ENCODE data around the gene CTTNBP2.

CTTNBP2 gene

DNA sequence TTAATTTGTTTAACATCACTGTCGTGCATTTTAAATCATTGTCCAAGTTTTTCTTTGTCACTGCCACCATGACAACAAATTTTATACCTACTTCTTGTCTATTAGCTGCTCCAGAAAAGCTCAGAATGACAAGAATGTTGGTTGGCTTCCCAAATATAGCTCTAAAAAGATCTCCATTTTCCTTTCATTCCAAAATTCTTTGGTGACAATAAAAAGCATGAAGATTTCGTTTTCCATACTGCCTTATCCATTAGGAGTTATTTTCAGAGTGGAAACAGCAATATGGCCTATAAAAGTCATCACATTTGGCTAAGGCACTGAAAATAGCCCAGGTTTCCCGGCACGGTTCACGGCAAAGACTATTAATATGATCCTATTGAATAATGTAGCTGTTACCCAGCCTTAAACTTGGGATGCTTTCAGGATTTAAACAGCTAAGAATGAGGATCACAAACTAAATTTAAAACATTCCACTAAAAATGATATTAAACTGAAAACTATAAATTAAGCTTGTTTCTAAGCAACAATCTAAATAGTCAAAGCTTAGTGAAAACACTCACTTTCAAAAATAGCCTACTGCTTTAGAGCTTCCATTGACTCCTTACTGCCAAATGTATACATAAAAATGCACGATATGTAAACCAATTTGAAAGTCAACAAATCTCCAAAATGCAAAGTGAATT, 2.7 kb downstream of the CTTNBP2 start:
- H3K27me3 ChIP-seq (ENCODE audit: insufficient read depth, low read length), result peaks cover 7% of the 10 kb centered on the region; the same call in 1 of the 2 replicates
- no peak overlapping the region for H3K27ac ChIP-seq (ENCODE audit: low read depth, low read length)
- no peaks in the 10 kb centered on the region for H3K36me3 ChIP-seq (ENCODE audit: insufficient read depth, low read length)
- H3K9me3 ChIP-seq (ENCODE audit: insufficient read depth, low read depth, low read length), result no peaks in the 10 kb centered on the region
- H3K9ac ChIP-seq (ENCODE audit: low read depth, low read length), result no peak overlapping the region
- 90% methylated on average over 6 of the region's 6 CpGs for WGBS
- H3K4me3 ChIP-seq (ENCODE audit: low read length), result peak overlapping the region; percentile 93
- H3K4me1 ChIP-seq (ENCODE audit: insufficient read depth, low read length), result peaks cover 53% of the 10 kb centered on the region

DNA sequence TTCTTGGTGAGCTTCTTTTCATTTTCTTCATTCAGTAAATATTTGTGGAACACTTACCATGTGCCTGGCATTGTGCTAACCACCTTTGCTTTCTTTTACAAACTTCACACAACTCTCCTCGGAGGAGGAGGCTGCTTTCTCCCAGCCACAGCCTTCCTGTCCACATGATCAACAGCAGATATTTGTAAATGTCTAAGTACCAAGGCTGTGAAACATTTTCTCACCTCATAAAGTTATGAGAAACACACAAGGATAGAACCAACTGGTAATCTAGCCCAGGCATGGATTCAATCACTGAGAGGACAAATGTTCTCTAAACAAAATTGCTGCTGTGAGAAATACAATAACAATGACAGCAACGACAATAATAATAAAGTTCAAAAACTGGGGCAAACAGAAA, 3.9 kb downstream of the CTTNBP2 start:
- Histone ChIP-seq H3K36me3 (ENCODE audit: insufficient read depth, low read length) (no peaks in the 10 kb centered on the region), H3K27me3 (ENCODE audit: insufficient read depth, low read length) (peaks cover 5% of the 10 kb centered on the region; the same call in 1 of the 2 replicates), H3K9ac (ENCODE audit: low read depth, low read length) (no peak overlapping the region), H3K9me3 (ENCODE audit: insufficient read depth, low read depth, low read length) (no peaks in the 10 kb centered on the region), H3K27ac (ENCODE audit: low read depth, low read length) (no peak overlapping the region), H3K4me3 (ENCODE audit: low read length) (no peak overlapping the region), H3K4me1 (ENCODE audit: insufficient read depth, low read length) (peaks cover 45% of the 10 kb centered on the region)
- 88% methylated on average over 1 of the region's 2 CpGs for WGBS

DNA sequence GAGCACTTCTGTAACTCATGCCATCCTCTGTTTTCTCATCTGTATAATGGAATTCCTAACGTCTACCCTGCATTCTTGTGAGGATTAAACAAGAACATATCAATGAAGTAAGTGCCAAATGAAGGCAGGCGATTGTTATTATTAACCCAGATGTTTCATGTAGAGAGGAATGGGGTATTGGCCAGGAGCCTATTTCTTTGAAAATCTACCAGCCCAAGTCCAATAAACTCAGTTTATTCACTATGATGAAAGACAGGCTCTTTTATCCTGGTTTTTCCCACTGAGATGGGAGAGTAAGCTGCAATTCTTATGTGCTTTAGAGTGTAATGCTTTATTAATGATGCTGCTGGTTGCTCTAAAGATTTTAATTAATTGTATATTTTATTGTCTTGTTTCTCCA, 9.6 kb downstream of the CTTNBP2 start:
- Histone ChIP-seq H3K36me3 (ENCODE audit: insufficient read depth, low read length) (peaks cover 27% of the 10 kb centered on the region), H3K4me3 (ENCODE audit: low read length) (no peak overlapping the region), H3K27ac (ENCODE audit: low read depth, low read length) (no peak overlapping the region), H3K9ac (ENCODE audit: low read depth, low read length) (no peak overlapping the region), H3K4me1 (ENCODE audit: insufficient read depth, low read length) (peaks cover 15% of the 10 kb centered on the region), H3K9me3 (ENCODE audit: insufficient read depth, low read depth, low read length) (no peaks in the 10 kb centered on the region), H3K27me3 (ENCODE audit: insufficient read depth, low read length) (no peaks in the 10 kb centered on the region)
- 92% methylated on average over 2 of the region's 2 CpGs for WGBS

DNA sequence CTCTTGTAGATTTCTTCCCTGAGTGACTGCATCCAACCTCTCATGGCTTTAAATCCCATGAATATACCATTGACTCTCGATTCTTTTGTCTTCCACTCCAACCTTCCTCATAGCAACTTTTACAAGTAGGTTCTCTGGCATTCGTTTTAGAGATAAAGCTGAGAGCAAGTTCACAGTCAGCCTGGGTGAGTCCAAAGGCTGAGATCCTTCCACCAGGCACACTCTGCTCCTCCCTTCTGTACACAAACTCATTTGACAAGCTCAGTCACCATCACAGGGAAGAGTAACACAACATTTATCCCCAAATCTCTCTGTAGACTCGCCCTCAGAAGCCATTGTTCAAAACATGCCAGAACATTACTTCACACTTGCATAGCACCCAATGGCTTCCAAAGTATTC, 10.9 kb downstream of the CTTNBP2 start:
- no peaks in the 10 kb centered on the region for H3K27me3 ChIP-seq (ENCODE audit: insufficient read depth, low read length)
- no peak overlapping the region for H3K4me3 ChIP-seq (ENCODE audit: low read length)
- WGBS, result 88% methylated on average over 3 of the region's 3 CpGs
- H3K27ac ChIP-seq (ENCODE audit: low read depth, low read length), result no peak overlapping the region
- H3K9ac ChIP-seq (ENCODE audit: low read depth, low read length), result no peak overlapping the region
- peaks cover 35% of the 10 kb centered on the region for H3K36me3 ChIP-seq (ENCODE audit: insufficient read depth, low read length)
- no peaks in the 10 kb centered on the region for H3K9me3 ChIP-seq (ENCODE audit: insufficient read depth, low read depth, low read length)
- H3K4me1 ChIP-seq (ENCODE audit: insufficient read depth, low read length), result peaks cover 3% of the 10 kb centered on the region; the same call in 1 of the 2 replicates

DNA sequence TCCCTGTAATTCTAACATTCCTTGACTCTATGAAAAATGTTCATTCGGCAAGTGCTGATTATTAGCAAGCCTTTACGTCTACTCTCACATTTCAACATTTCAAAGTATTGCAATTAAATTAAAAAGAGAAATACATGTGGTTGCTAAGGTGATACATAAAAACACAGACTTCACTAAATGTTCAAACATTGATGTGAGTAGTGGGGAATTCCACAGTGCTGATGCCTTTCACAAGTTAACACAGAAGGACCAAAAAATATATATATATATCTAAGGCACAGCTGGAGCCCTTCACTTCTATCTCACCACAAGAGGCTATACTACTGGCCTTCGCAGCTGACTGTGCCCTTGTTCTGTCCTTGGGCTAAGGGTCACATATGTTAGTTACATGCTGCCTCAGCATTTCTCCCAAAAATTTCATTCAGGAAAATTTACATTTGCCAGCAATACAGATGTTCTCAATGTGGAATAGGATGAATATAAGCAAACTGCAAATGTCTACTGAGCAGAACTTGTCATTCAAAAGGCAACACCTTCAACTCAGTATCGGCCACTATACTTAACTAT, 13.9 kb downstream of the CTTNBP2 start:
- Histone ChIP-seq H3K9ac (ENCODE audit: low read depth, low read length) (no peak overlapping the region), H3K36me3 (ENCODE audit: insufficient read depth, low read length) (peaks cover 42% of the 10 kb centered on the region), H3K27ac (ENCODE audit: low read depth, low read length) (no peak overlapping the region), H3K4me3 (ENCODE audit: low read length) (no peak overlapping the region), H3K9me3 (ENCODE audit: insufficient read depth, low read depth, low read length) (no peaks in the 10 kb centered on the region), H3K27me3 (ENCODE audit: insufficient read depth, low read length) (no peaks in the 10 kb centered on the region), H3K4me1 (ENCODE audit: insufficient read depth, low read length) (no peaks in the 10 kb centered on the region)
- WGBS, result 93% methylated on average over 3 of the region's 4 CpGs

DNA sequence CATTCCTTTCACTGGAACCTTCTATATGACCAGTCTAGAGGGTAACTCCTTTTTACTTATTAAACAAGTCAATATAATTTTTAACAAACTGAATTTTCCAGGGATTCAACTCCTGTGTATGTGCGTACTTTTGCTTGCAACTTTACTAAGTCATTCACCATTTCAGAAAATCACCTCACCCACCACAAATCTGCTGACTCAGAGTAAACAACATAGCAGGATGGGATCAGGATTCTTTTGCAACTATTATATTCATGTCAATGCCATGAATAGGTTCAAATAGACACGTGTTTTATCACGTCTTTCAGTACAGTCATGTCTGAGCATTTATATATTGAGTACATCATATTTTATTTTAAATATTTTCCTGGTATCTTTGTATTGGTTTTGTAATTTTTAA, 14.5 kb downstream of the CTTNBP2 start:
- no peak overlapping the region for H3K9ac ChIP-seq (ENCODE audit: low read depth, low read length)
- H3K36me3 ChIP-seq (ENCODE audit: insufficient read depth, low read length), result peaks cover 42% of the 10 kb centered on the region
- 96% methylated on average over 1 of the region's 3 CpGs for WGBS
- no peaks in the 10 kb centered on the region for H3K4me1 ChIP-seq (ENCODE audit: insufficient read depth, low read length)
- H3K4me3 ChIP-seq (ENCODE audit: low read length), result no peak overlapping the region
- H3K9me3 ChIP-seq (ENCODE audit: insufficient read depth, low read depth, low read length), result no peaks in the 10 kb centered on the region
- no peak overlapping the region for H3K27ac ChIP-seq (ENCODE audit: low read depth, low read length)
- H3K27me3 ChIP-seq (ENCODE audit: insufficient read depth, low read length), result no peaks in the 10 kb centered on the region

DNA sequence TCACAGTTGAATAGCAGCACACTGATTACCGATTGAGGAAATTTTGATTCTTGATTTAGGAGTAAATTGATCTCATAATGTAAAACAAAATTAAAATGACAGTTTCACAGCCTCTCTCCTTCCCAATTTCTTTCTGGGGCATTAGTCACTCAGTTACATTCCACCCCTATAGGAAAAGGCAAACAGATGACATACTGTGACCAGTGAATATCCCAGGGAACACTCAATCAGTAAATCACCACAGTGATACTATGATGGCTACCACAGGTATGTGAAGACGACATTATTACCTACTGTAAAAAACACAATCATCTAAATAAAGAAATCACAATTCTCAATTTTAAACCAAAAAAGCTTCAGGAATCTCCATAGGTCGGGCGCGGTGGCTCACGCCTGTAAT, 15.5 kb downstream of the CTTNBP2 start:
- Histone ChIP-seq H3K4me3 (ENCODE audit: low read length) (no peak overlapping the region), H3K27ac (ENCODE audit: low read depth, low read length) (no peak overlapping the region), H3K9ac (ENCODE audit: low read depth, low read length) (no peak overlapping the region), H3K27me3 (ENCODE audit: insufficient read depth, low read length) (no peaks in the 10 kb centered on the region), H3K4me1 (ENCODE audit: insufficient read depth, low read length) (no peaks in the 10 kb centered on the region), H3K9me3 (ENCODE audit: insufficient read depth, low read depth, low read length) (no peaks in the 10 kb centered on the region), H3K36me3 (ENCODE audit: insufficient read depth, low read length) (peaks cover 42% of the 10 kb centered on the region)
- WGBS, result 99% methylated on average over 5 of the region's 6 CpGs

DNA sequence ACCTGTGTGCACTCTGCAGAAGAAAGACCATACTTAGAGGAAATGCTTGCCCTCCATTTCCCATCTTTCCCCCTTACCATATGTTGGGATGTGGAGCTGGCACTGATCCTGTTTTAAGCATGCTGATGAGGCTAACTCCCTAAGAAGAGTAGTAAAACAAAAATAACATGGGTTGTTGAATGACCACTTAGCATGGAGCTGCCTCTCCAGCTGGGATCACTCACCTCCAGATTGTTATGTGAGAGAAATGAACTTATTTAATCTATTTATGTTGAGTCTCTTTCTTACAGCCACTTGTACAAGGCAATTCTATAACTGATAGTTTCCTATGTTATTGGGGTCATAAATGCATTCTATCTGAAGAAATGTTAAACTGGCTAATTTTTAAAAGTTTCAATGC, 17.0 kb downstream of the CTTNBP2 start:
- Histone ChIP-seq H3K27me3 (ENCODE audit: insufficient read depth, low read length) (no peaks in the 10 kb centered on the region), H3K9me3 (ENCODE audit: insufficient read depth, low read depth, low read length) (no peaks in the 10 kb centered on the region), H3K9ac (ENCODE audit: low read depth, low read length) (no peak overlapping the region), H3K36me3 (ENCODE audit: insufficient read depth, low read length) (peaks cover 40% of the 10 kb centered on the region), H3K27ac (ENCODE audit: low read depth, low read length) (no peak overlapping the region), H3K4me3 (ENCODE audit: low read length) (no peak overlapping the region), H3K4me1 (ENCODE audit: insufficient read depth, low read length) (no peaks in the 10 kb centered on the region)

DNA sequence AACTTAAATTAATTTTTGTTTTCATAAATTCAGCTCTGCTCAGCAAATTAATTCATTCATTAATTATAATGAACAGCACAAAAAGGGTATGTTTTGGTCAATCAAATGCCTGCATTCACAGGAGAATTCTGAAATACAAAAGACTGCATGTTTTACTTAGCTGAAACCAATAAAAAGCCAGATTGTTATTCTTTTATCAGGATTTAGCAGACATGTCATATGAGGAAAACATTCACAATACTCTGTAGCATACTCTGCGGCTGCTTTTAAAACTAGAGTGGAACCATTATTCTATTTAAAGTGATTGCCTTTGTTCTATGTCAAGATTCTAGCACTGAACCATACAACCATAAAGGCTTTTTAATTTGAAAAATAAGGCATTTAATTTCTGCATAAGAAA, 19.1 kb downstream of the CTTNBP2 start:
- Histone ChIP-seq H3K27ac (ENCODE audit: low read depth, low read length) (no peak overlapping the region), H3K36me3 (ENCODE audit: insufficient read depth, low read length) (peaks cover 23% of the 10 kb centered on the region), H3K27me3 (ENCODE audit: insufficient read depth, low read length) (no peaks in the 10 kb centered on the region), H3K4me3 (ENCODE audit: low read length) (no peak overlapping the region), H3K9me3 (ENCODE audit: insufficient read depth, low read depth, low read length) (no peaks in the 10 kb centered on the region), H3K9ac (ENCODE audit: low read depth, low read length) (no peak overlapping the region), H3K4me1 (ENCODE audit: insufficient read depth, low read length) (peaks cover 8% of the 10 kb centered on the region; the same call in 1 of the 2 replicates)
- 100% methylated on average over 1 of the region's 1 CpG for WGBS

DNA sequence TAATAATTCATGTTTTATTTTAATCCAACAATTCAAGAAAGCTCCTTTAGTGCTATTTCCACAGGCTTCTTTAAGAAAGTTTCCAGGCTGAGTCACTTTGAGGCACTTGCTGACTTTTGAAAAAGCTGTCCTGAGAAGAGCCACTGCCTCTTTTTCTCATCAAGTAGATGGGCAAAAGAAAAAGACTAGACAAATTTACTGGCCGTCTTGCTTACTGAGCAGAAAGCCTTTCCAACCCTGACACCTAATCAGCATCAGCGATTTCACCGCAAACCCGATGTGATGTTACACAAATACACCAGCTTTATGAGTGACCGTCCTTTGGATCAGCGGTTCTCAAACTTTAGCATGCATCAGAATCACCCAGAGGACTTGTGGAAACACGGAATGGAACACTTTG, 24.3 kb downstream of the CTTNBP2 start:
- Histone ChIP-seq H3K4me1 (ENCODE audit: insufficient read depth, low read length) (peaks cover 8% of the 10 kb centered on the region; the same call in 1 of the 2 replicates), H3K27ac (ENCODE audit: low read depth, low read length) (no peak overlapping the region), H3K9ac (ENCODE audit: low read depth, low read length) (no peak overlapping the region), H3K36me3 (ENCODE audit: insufficient read depth, low read length) (peaks cover 2% of the 10 kb centered on the region; the same call in 1 of the 2 replicates), H3K4me3 (ENCODE audit: low read length) (no peak overlapping the region), H3K27me3 (ENCODE audit: insufficient read depth, low read length) (no peaks in the 10 kb centered on the region), H3K9me3 (ENCODE audit: insufficient read depth, low read depth, low read length) (no peaks in the 10 kb centered on the region)
- 92% methylated on average over 7 of the region's 7 CpGs for WGBS

DNA sequence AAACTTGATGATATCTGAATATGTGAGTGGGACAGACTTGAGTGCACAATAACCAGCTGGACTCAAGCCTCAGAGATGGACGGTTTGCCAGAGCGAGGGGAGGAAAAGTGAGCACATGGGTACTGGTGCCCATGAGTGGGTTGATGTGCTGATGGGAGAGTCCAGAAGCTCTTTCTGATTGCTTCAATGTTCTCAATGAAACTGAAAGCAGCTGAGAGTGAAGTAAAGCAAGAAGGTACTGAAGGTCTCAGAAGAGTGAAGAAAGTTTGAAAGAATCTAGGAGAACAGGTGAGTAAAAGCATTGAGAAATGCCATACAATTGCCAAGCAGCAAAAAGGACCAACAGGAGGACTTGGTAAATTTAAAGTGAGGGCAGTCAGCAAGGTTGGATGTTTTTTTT, 28.6 kb downstream of the CTTNBP2 start:
- no peak overlapping the region for H3K27ac ChIP-seq (ENCODE audit: low read depth, low read length)
- H3K9me3 ChIP-seq (ENCODE audit: insufficient read depth, low read depth, low read length), result 0 out of 2 replicates have a peak, but pooled peaks cover 2% of the 10 kb centered on the region
- WGBS, result 98% methylated on average over 2 of the region's 2 CpGs
- no peaks in the 10 kb centered on the region for H3K27me3 ChIP-seq (ENCODE audit: insufficient read depth, low read length)
- no peak overlapping the region for H3K4me3 ChIP-seq (ENCODE audit: low read length)
- H3K9ac ChIP-seq (ENCODE audit: low read depth, low read length), result no peak overlapping the region
- no peaks in the 10 kb centered on the region; the same call in 1 of the 2 replicates for H3K36me3 ChIP-seq (ENCODE audit: insufficient read depth, low read length)
- H3K4me1 ChIP-seq (ENCODE audit: insufficient read depth, low read length), result peaks cover 5% of the 10 kb centered on the region; the same call in 1 of the 2 replicates

All from HUES64 (cell line).